K562 (cell line): ENCODE results near the gene TMIGD1. TPM values are rescaled to one million over a fixed set of nuclear protein-coding genes. Genes with fewer than 3 reads are reported as not detected.
A peak's percentile ranks its signal among the peaks of the same experiment; 100 is the strongest.

Experiments
- ATAC-seq: fragments of 200-7000 bp; cut with Tn5 transposase; 3 replicates; pipeline ENCODE4 v1.9.1; 2020; ENCODE audit warnings: moderate library complexity
- BruUV-seq: library from RNA; stranded (reverse); fragments of 400-500 nt; replicated peaks from 2 replicates; lab custom pipeline; 2021; lab: Mats Ljungman, UMichigan
- CTCF ChIA-PET: fragments of 300-600 bp; formaldehyde crosslinking; extraction: SDS; loops from one replicate; lab custom pipeline; 2021; ENCODE audit warnings: low intra/inter-chr PET ratio; lab: Yijun Ruan, JAX
- POLR2A ChIA-PET: fragments of 300-600, 350-650 bp; sonication (Branson Sonifier 250); formaldehyde crosslinking; extraction: SDS; loops from one replicate; lab custom pipeline; 2021; ENCODE audit warnings: antibody characterized with exemption, inconsistent platforms; lab: Yijun Ruan, JAX
- DNase-seq, 4 experiments: peaks; one replicate each; pipeline versions ENCODE4 v3.0.0 to v3.0.0-alpha.2; 2011 to 2018; ENCODE audit warnings: low spot score in 3 of 4, mixed read lengths in 3 of 4; ENCODE audit errors: extremely low read depth in 1 of 4
- FAIRE-seq: peaks from 2 replicates; lab custom pipeline; 2011; peaks lifted over from hg19 to GRCh38; lab: Jason Lieb, UNC
- H2AFZ ChIP-seq: 2 replicates; pipeline ENCODE4 v1.6.0; 2011; ENCODE audit warnings: low read depth, low read length, control low read depth, inconsistent platforms
- H3K27ac ChIP-seq: fragments of 200-600 bp; 3 replicates; pipeline ENCODE4 v1.8.0; 2011; ENCODE audit warnings: low read depth, mild to moderate bottlenecking, control low read depth, inconsistent platforms, low read length, moderate library complexity, mixed read lengths; ENCODE audit errors: extremely low read depth
- H3K27me3 ChIP-seq, 2 experiments: fragments of 300-600 bp in 1 of 2; 2 replicates in 1 of 2; 3 replicates in 1 of 2; pipeline versions ENCODE4 v1.6.0 to v1.8.0; 2011; ENCODE audit warnings: inconsistent platforms in 2 of 2, low read length in 2 of 2, mild to moderate bottlenecking in 1 of 2, mixed read lengths in 1 of 2, moderate library complexity in 1 of 2; ENCODE audit not compliant: control insufficient read depth in 2 of 2, insufficient read depth in 2 of 2
- H3K36me3 ChIP-seq: fragments of 300-600 bp; 3 replicates; pipeline ENCODE4 v1.8.0; 2011; ENCODE audit warnings: mild to moderate bottlenecking, low read length, inconsistent platforms; ENCODE audit not compliant: control insufficient read depth, insufficient read depth
- H3K4me1 ChIP-seq, 2 experiments: fragments of 200-600 bp in 1 of 2; replicated peaks in 1 of 2; 2 replicates in 1 of 2; 3 replicates in 1 of 2; pipeline versions ENCODE4 v1.5.1 to v1.8.0; 2011; ENCODE audit warnings: inconsistent platforms in 2 of 2, low read length in 2 of 2, mild to moderate bottlenecking in 1 of 2, mixed read lengths in 1 of 2, moderate library complexity in 1 of 2; ENCODE audit not compliant: control insufficient read depth in 2 of 2, insufficient read depth in 2 of 2
- H3K4me2 ChIP-seq: 2 replicates; pipeline ENCODE4 v1.6.1; 2011; ENCODE audit warnings: low read length, control low read depth, inconsistent platforms, mixed read lengths; ENCODE audit not compliant: insufficient read depth
- H3K4me3 ChIP-seq: fragments of 200-600 bp; sonication (generic), shearing (Covaris generic); 2 replicates; pipeline ENCODE4 v1.5.1; 2016; ENCODE audit warnings: control low read depth, inconsistent platforms
- H3K79me2 ChIP-seq: fragments of 200-600 bp; 3 replicates; pipeline ENCODE4 v1.8.0; 2011; ENCODE audit warnings: low read length, inconsistent platforms; ENCODE audit not compliant: control insufficient read depth, insufficient read depth
- H3K9ac ChIP-seq, 2 experiments: 2 replicates each; pipeline versions ENCODE4 v1.6.0 to v1.6.1; 2011; ENCODE audit warnings: low read depth in 2 of 2, low read length in 2 of 2, control low read depth in 1 of 2, inconsistent platforms in 1 of 2, mild to moderate bottlenecking in 1 of 2, mixed read lengths in 1 of 2; ENCODE audit not compliant: insufficient read depth in 1 of 2
- H3K9me1 ChIP-seq: one replicate; pipeline ENCODE4 v1.6.0; 2011; ENCODE audit warnings: inconsistent platforms, mild to moderate bottlenecking, low read length, moderate library complexity; ENCODE audit not compliant: control insufficient read depth, insufficient read depth
- H3K9me3 ChIP-seq: replicated peaks from 2 replicates; pipeline ENCODE4 v1.5.1; 2011; ENCODE audit warnings: low read depth, low read length, inconsistent platforms; ENCODE audit not compliant: control insufficient read depth, insufficient read depth
- H4K20me1 ChIP-seq: replicated peaks from 2 replicates; pipeline ENCODE4 v1.6.1; 2011; ENCODE audit warnings: low read length, inconsistent platforms, mixed read lengths; ENCODE audit not compliant: control insufficient read depth, insufficient read depth
- ARID4B ChIP-seq: sonication (generic); formaldehyde crosslinking; IDR thresholded peaks from 2 replicates; pipeline ENCODE4 v1.8.0; 2022; ENCODE audit warnings: mild to moderate bottlenecking, missing genetic modification reagents
- CTBP1 ChIP-seq: fragments of 450-650 bp; IDR thresholded peaks from 2 replicates; pipeline ENCODE4 v1.6.1; 2016; ENCODE audit warnings: borderline replicate concordance
- E2F8 ChIP-seq: fragments of 450-650 bp; IDR thresholded peaks from 2 replicates; pipeline ENCODE4 v1.7.1; 2018; ENCODE audit warnings: mild to moderate bottlenecking, low read depth; ENCODE audit not compliant: partially characterized antibody
- KAT8 ChIP-seq: fragments of 450-650 bp; IDR thresholded peaks from 2 replicates; pipeline ENCODE4 v1.6.1; 2016; ENCODE audit warnings: low read depth, mild to moderate bottlenecking
- PTBP1 ChIP-seq: fragments of 200-400 bp; formaldehyde crosslinking; IDR thresholded peaks from 2 replicates; pipeline ENCODE4 v1.6.1; 2017; ENCODE audit warnings: low read depth, low read length
- SNAPC5 ChIP-seq: fragments of 250-450 bp; sonication (Bioruptor Pico); IDR thresholded peaks from 2 replicates; pipeline ENCODE4 v1.8.0; 2021; ENCODE audit warnings: moderate library complexity, mild to moderate bottlenecking, inconsistent platforms
- ZBTB7A ChIP-seq: IDR thresholded peaks from 2 replicates; pipeline ENCODE4 v1.6.1; 2011; ENCODE audit warnings: low read depth, mild to moderate bottlenecking, low read length, moderate library complexity, borderline replicate concordance; ENCODE audit not compliant: control insufficient read depth
- ZEB2 ChIP-seq: fragments of 450-650 bp; IDR thresholded peaks from 2 replicates; pipeline ENCODE4 v1.6.1; 2016
- ZFX ChIP-seq: sonication (generic); formaldehyde crosslinking; IDR thresholded peaks from 2 replicates; pipeline ENCODE4 v1.8.0; 2022; ENCODE audit warnings: mild to moderate bottlenecking, missing genetic modification reagents, moderate library complexity
- ZNF133 ChIP-seq: fragments of 250-450 bp; sonication (Bioruptor Pico); IDR thresholded peaks from 2 replicates; pipeline ENCODE4 v1.4.0; 2020; ENCODE audit warnings: mild to moderate bottlenecking
- ZNF282 ChIP-seq: sonication (generic); formaldehyde crosslinking; IDR thresholded peaks from 2 replicates; pipeline ENCODE4 v1.8.1; 2023; ENCODE audit warnings: missing genetic modification reagents
- ZNF431 ChIP-seq: sonication (generic); formaldehyde crosslinking; IDR thresholded peaks from 2 replicates; pipeline ENCODE4 v1.8.0; 2022; ENCODE audit warnings: mild to moderate bottlenecking, missing genetic modification reagents
- ZNF507 ChIP-seq: conservative IDR thresholded peaks from 2 replicates; pipeline ENCODE4 v1.6.1; 2017; ENCODE audit warnings: missing genetic modification characterization, missing compliant biosample characterization
- ZNF551 ChIP-seq: fragments of 250-450 bp; sonication (Bioruptor Pico); IDR thresholded peaks from 2 replicates; pipeline ENCODE4 v1.5.0; 2021; ENCODE audit warnings: mild to moderate bottlenecking, moderate library complexity
- ZNF584 ChIP-seq: fragments of 200-800 bp; sonication (Bioruptor generic); IDR thresholded peaks from 2 replicates; pipeline ENCODE4 v1.6.1; 2016; ENCODE audit warnings: low read depth, mild to moderate bottlenecking, missing genetic modification characterization, missing compliant biosample characterization
- WGBS: fragments of 100-300 bp; shearing (Covaris generic); methylation state at CpG from one replicate; pipeline ENCODE4 v1.1.6; 2016; ENCODE audit warnings: low coverage, mixed read lengths; ENCODE audit not compliant: insufficient coverage; ENCODE audit errors: missing lambda C conversion rate; 5-methylcytosine and 5-hydroxymethylcytosine counted together
- in situ Hi-C: fragments of 300-500 bp; cut with MboI; formaldehyde crosslinking; loops from 4 replicates; pipeline ENCODE4 v1.15.0; 2018; ENCODE audit warnings: inconsistent platforms, mixed read lengths
- intact Hi-C: fragments of 100-400 bp; cut with micrococcal nuclease; formaldehyde crosslinking; loops from 2 replicates; pipeline ENCODE4 v1.14.2; 2022
- polyA plus RNA-seq, 8 experiments: library from polyadenylated mRNA; depleted of rRNA in 4 of 8; stranded (reverse) in 5 of 8; unstranded in 3 of 8; fragments of >200 nt; fragmentation: Nextera tagmentation in 2 of 8; fragmentation: Illumina TruSeq in 1 of 8; extraction: Ambion mirVana in 2 of 8; extraction: Trizol in 1 of 8; gene quantifications; 2 replicates each; pipeline versions ENCODE4 v1.2.1 to v1.2.3, GENCODE V29; 2011 to 2014; ENCODE audit warnings: inconsistent platforms in 1 of 8, missing spikeins in 1 of 8
- total RNA-seq, 7 experiments: library from RNA; depleted of rRNA in 6 of 7; stranded (reverse); fragments of >200 nt in 6 of 7; fragmentation: Illumina TruSeq in 2 of 7; extraction: Trizol in 2 of 7; gene quantifications; 2 replicates each; pipeline versions ENCODE4 v1.2.1 to v1.2.3, GENCODE V29; 2011 to 2021; ENCODE audit warnings: low replicate concordance in 1 of 7

Gene TMIGD1
- total and polyA plus RNA-seq, 9 of the 15 experiments (the other 6 are each of a cell fraction or from before 2014, with no cell fraction given) = not detected

- Histone ChIP-seq H2AFZ (peak overlapping the region; percentile 91), H3K9me3 (no peaks in the 10 kb centered on the region), H3K4me3 (peak overlapping the region; percentile 72), H4K20me1 (peaks cover 6% of the 10 kb centered on the region; the same call in 1 of the 2 replicates), H3K9me1 (no peaks in the 10 kb centered on the region), H3K27me3 (no peaks in the 10 kb centered on the region), H3K36me3 (no peaks in the 10 kb centered on the region), H3K79me2 (peaks cover 34% of the 10 kb centered on the region), H3K9ac (peak overlapping the region; percentile 57 to 95), H3K27ac (peak overlapping the region; percentile 42; the same call in 2 of the 3 replicates), H3K4me2 (peak overlapping the region; percentile 88), H3K4me1 (peaks cover 21 to 33% of the 10 kb centered on the region in 2 experiments)
- FAIRE-seq (no peak), ATAC-seq (peak; percentile 30), DNase-seq (peak; percentile 19 to 30 (median 24))
- intact Hi-C loops = loop anchor here (2.0 kb wide), 1 partner anchor 35 kb away; no protein-coding TSS in a partner anchor
- in situ Hi-C loops = no loop called here
- ChIA-PET POLR2A (interaction anchor here (0.8 to 1.7 kb wide), 5 partner anchors 10 to 439 kb away, joined by 3 to 5 read pairs (median 3); no protein-coding TSS in a partner anchor), CTCF (no interaction called here)
- 1% methylated on average over 43 of the region's 68 CpGs for WGBS
- BruUV-seq = no TSS peak
- TF ChIP-seq PTBP1 (no peak), ZNF133 (CRISPR knock-in tag) (no peak), ARID4B (no peak), E2F8 (no peak), ZEB2 (no peak), ZNF507 (tag) (no peak), SNAPC5 (CRISPR knock-in tag) (no peak), ZNF584 (CRISPR knock-in tag) (no peak), KAT8 (no peak), ZNF431 (no peak), ZBTB7A (0 out of 2 replicates have a peak, but pooled peaks have one; percentile 1), CTBP1 (no peak), ZNF551 (CRISPR knock-in tag) (no peak), ZFX (no peak; the same call in 1 of the 2 replicates), ZNF282 (CRISPR knock-in tag) (no peak)
Measured at GRCh38 chr17:30379303-30379902, 45.5 kb upstream of the TMIGD1 start.
